Prostate gland (tissue), 2 donors: Measurements from ENCODE around the gene RCN1. TPM values are rescaled to one million over a fixed set of nuclear protein-coding genes. Genes with fewer than 3 reads are reported as not detected.

Source experiments
- DNase-seq: peaks from one replicate; pipeline ENCODE4 v3.0.0-alpha.2; 2019; ENCODE audit warnings: low spot score
- H3K27ac ChIP-seq, 2 donors: fragments of 200-600 bp; sonication (generic); 2 replicates each; pipeline ENCODE4 v1.5.1; 2017 to 2019
- H3K27me3 ChIP-seq: fragments of 200-600 bp; sonication (generic); replicated peaks from 2 replicates; pipeline ENCODE4 v1.5.1; 2019; ENCODE audit not compliant: insufficient read depth
- H3K36me3 ChIP-seq, 2 donors: fragments of 200-600 bp; sonication (generic); 1 replicate in 1 of 2; 2 replicates in 1 of 2; pipeline versions ENCODE4 v1.5.1 to v1.8.1; 2017 to 2019
- H3K4me1 ChIP-seq: fragments of 200-600 bp; sonication (generic); replicated peaks from 2 replicates; pipeline ENCODE4 v1.5.1; 2019
- H3K4me3 ChIP-seq, 2 donors: fragments of 200-600 bp; sonication (generic); 2 replicates each; pipeline ENCODE4 v1.5.1; 2017 to 2019
- H3K9me3 ChIP-seq: fragments of 200-600 bp; sonication (generic); 2 replicates; pipeline ENCODE4 v1.5.1; 2017
- POLR2A ChIP-seq: fragments of 450-650 bp; IDR thresholded peaks from one replicate; pipeline ENCODE4 v1.6.1; 2016; ENCODE audit warnings: antibody characterized with exemption, mild to moderate bottlenecking
- POLR2AphosphoS5 ChIP-seq: sonication (generic); formaldehyde crosslinking; IDR thresholded peaks from one replicate; pipeline ENCODE4 v1.6.1; 2017; ENCODE audit warnings: antibody characterized with exemption
- WGBS: methylation state at CpG from one replicate; pipeline ENCODE4 v1.1.5; 2018; 5-methylcytosine and 5-hydroxymethylcytosine counted together
- intact Hi-C: fragments of 100-400 bp; cut with DNase I; formaldehyde crosslinking; loops from one replicate; pipeline ENCODE4 v1.14.2; 2022
- total RNA-seq, 2 donors: library from RNA; depleted of rRNA; stranded (reverse); fragments of >200 nt; gene quantifications; one replicate each; pipeline ENCODE4 v1.1.0, GENCODE V29; 2016
- TF ChIP-seq, protein P1 (sequence below), 4 experiments: fragments of 200-600 bp in 2 of 4; fragments of 450-650 bp in 2 of 4; sonication (generic) in 2 of 4; IDR thresholded peaks; 1 replicate in 3 of 4; 2 replicates in 1 of 4; pipeline ENCODE4 v1.5.1; 2016 to 2019; ENCODE audit warnings: antibody characterized with exemption in 4 of 4, mild to moderate bottlenecking in 2 of 4, moderate library complexity in 2 of 4

The RCN1 gene
- total RNA-seq, 2 donors from 2014 or later, result 63.6 to 105 TPM

DNA sequence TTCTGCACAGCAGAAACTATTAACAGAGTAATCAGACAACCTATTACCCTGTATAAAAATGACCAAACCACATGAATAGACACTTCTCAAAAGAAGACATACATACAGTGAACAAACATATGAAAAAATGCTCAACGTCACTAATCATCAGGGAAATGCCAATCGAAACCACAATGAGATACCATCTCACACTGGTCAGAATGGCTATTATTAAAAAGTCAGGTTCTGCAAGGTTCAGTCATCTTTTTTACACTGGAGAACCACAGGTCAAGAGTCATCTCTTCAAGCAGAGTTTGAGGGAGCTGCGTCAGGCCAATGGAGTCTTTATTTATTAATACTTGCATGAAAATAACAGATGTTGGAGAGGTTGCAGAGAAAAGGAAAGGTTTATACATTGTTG, 40.4 kb downstream of the RCN1 start:
- TF ChIP-seq POLR2AphosphoS5, result no peak
- TF ChIP-seq, protein P1, sequence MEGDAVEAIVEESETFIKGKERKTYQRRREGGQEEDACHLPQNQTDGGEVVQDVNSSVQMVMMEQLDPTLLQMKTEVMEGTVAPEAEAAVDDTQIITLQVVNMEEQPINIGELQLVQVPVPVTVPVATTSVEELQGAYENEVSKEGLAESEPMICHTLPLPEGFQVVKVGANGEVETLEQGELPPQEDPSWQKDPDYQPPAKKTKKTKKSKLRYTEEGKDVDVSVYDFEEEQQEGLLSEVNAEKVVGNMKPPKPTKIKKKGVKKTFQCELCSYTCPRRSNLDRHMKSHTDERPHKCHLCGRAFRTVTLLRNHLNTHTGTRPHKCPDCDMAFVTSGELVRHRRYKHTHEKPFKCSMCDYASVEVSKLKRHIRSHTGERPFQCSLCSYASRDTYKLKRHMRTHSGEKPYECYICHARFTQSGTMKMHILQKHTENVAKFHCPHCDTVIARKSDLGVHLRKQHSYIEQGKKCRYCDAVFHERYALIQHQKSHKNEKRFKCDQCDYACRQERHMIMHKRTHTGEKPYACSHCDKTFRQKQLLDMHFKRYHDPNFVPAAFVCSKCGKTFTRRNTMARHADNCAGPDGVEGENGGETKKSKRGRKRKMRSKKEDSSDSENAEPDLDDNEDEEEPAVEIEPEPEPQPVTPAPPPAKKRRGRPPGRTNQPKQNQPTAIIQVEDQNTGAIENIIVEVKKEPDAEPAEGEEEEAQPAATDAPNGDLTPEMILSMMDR (IDR thresholded peaks at IDR 0.05), result no peak
- no peak for TF ChIP-seq POLR2A
- Histone ChIP-seq H3K36me3 (no peaks in the 10 kb centered on the region), H3K9me3 (no peaks in the 10 kb centered on the region), H3K27me3 (no peaks in the 10 kb centered on the region), H3K27ac (no peak overlapping the region), H3K4me1 (no peaks in the 10 kb centered on the region), H3K4me3 (no peak overlapping the region)
- intact Hi-C loops, result no loop called here
- no peak for DNase-seq
- 65% methylated on average over 3 of the region's 3 CpGs for WGBS

DNA sequence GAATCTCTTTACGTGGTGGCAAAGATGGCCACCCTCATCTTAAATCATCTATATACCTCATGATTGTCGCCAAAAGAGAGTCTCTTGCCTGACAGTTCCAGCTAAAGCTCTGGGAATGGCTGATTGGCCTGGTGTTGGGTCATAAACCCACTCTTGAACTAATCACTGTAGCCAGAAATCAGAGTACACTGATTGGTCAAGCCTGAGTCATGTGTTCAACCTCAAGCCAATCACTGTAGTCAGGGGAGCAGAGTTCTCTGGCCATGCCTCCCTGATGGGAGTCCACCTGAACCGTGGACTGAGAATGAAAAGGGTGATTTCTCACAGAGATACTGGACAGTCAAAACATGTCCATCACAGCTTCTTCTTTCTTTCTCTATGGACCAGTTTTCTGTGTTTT, 45.8 kb downstream of the RCN1 start:
- no peak for DNase-seq
- WGBS, result 92% methylated on average over 3 of the region's 3 CpGs
- TF ChIP-seq POLR2AphosphoS5, result no peak
- no peak for TF ChIP-seq POLR2A
- TF ChIP-seq, protein P1 (IDR thresholded peaks at IDR 0.05), result no peak

DNA sequence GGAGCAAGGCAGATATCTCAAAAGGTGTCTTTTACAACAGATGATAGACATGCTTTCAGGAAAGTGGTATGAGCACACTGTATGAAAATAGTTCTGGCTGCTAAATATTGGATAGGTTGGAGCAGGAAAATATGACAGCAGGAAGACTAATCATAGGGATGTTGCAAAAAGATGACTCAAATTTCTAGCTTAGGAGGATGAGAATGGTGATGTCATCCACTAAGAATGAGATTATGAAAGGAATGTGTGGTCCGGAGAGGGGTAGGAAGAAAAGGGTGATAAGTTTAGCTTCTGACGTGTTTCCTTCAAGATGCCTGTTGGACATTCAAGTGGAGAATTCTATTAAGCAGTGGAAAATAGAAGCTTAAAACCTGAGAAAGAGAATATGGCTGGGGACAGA, 46.4 kb downstream of the RCN1 start:
- no peaks in the 10 kb centered on the region for H3K36me3 ChIP-seq
- H3K4me3 ChIP-seq, result no peak overlapping the region
- 19% methylated on average over 2 of the region's 2 CpGs for WGBS
- intact Hi-C loops, result no loop called here
- H3K27me3 ChIP-seq, result no peaks in the 10 kb centered on the region
- H3K9me3 ChIP-seq, result no peaks in the 10 kb centered on the region
- DNase-seq, result no peak
- H3K27ac ChIP-seq, result no peak overlapping the region
- no peaks in the 10 kb centered on the region for H3K4me1 ChIP-seq
- TF ChIP-seq POLR2AphosphoS5, result no peak
- TF ChIP-seq, protein P1 (IDR thresholded peaks at IDR 0.05), result no peak
- no peak for TF ChIP-seq POLR2A

More for the DNA sequence above, 45.8 kb downstream of the RCN1 start:
- no peak overlapping the region for H3K4me3 ChIP-seq
- H3K36me3 ChIP-seq, result no peaks in the 10 kb centered on the region
- H3K9me3 ChIP-seq, result no peaks in the 10 kb centered on the region
- intact Hi-C loops, result no loop called here
- H3K4me1 ChIP-seq, result no peaks in the 10 kb centered on the region
- H3K27me3 ChIP-seq, result no peaks in the 10 kb centered on the region
- H3K27ac ChIP-seq, result no peak overlapping the region

DNA sequence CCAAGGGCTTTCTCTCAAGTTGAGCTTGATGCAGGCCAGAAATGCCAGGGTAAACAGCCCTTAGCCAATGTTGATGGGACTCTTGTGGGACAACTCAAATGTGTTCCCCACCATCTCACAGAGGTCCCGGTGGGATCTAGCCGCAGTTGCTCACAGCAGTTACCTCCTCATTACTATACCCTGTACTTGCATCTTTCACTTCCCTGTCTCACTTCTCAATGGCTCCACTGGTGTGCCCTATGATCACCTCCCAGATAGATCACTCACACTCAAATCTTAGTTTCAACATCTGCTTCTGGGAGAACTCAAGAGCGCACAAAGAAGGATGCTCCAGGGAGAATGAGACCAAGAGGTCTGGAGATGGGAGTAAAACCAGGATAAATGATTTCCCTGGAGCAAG, 47.0 kb downstream of the RCN1 start:
- Histone ChIP-seq H3K9me3 (no peaks in the 10 kb centered on the region), H3K4me1 (no peaks in the 10 kb centered on the region), H3K27ac (no peak overlapping the region), H3K27me3 (no peaks in the 10 kb centered on the region), H3K4me3 (no peak overlapping the region), H3K36me3 (no peaks in the 10 kb centered on the region)
- TF ChIP-seq POLR2A (no peak), POLR2AphosphoS5 (no peak)
- TF ChIP-seq, protein P1 (IDR thresholded peaks at IDR 0.05), result no peak
- 100% methylated on average over 3 of the region's 3 CpGs for WGBS
- intact Hi-C loops, result no loop called here
- DNase-seq, result no peak

DNA sequence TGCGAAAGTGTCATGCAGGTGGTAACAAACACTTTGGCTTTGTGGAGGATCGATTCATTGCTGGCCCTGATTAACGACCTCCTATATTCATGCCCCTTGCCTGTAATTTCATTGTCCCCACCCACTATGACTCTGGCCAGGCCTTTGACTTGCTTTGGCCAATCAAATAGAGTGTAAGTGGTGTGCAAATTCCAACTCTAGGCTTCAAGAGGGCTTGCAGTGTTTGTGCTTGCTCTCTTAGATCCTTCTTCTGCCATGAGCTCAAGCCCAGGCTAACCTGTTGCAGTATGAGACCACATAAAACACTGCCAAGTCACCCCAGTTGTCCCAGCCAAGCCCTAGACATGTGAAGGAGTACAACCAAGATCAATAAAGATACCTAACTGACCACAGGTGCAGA, 48.0 kb downstream of the RCN1 start:
- no peak for TF ChIP-seq POLR2A
- no peak for TF ChIP-seq POLR2AphosphoS5
- TF ChIP-seq, protein P1 (IDR thresholded peaks at IDR 0.05), result no peak
- WGBS, result 94% methylated on average over 3 of the region's 3 CpGs
- H3K9me3 ChIP-seq, result no peaks in the 10 kb centered on the region
- H3K27ac ChIP-seq, result no peak overlapping the region
- intact Hi-C loops, result no loop called here
- no peaks in the 10 kb centered on the region for H3K4me1 ChIP-seq
- no peaks in the 10 kb centered on the region for H3K36me3 ChIP-seq
- no peak for DNase-seq
- H3K4me3 ChIP-seq, result no peak overlapping the region
- no peaks in the 10 kb centered on the region for H3K27me3 ChIP-seq
